Nasal cavity respiratory epithelium epithelial cell of viscerocranial mucosa (primary cell): ENCODE data around the gene PRELID2. TPM values are rescaled to one million over a fixed set of nuclear protein-coding genes. Genes with fewer than 3 reads are reported as not detected.

ENCODE experiments used
- total RNA-seq: library from RNA; depleted of rRNA; stranded (reverse); fragments of >200 nt; gene quantifications from 2 replicates; pipeline ENCODE4 v1.2.3, GENCODE V29; 2014

Gene PRELID2
- total RNA-seq, result 8.9 and 21.4 TPM in 2 replicates

DNA sequence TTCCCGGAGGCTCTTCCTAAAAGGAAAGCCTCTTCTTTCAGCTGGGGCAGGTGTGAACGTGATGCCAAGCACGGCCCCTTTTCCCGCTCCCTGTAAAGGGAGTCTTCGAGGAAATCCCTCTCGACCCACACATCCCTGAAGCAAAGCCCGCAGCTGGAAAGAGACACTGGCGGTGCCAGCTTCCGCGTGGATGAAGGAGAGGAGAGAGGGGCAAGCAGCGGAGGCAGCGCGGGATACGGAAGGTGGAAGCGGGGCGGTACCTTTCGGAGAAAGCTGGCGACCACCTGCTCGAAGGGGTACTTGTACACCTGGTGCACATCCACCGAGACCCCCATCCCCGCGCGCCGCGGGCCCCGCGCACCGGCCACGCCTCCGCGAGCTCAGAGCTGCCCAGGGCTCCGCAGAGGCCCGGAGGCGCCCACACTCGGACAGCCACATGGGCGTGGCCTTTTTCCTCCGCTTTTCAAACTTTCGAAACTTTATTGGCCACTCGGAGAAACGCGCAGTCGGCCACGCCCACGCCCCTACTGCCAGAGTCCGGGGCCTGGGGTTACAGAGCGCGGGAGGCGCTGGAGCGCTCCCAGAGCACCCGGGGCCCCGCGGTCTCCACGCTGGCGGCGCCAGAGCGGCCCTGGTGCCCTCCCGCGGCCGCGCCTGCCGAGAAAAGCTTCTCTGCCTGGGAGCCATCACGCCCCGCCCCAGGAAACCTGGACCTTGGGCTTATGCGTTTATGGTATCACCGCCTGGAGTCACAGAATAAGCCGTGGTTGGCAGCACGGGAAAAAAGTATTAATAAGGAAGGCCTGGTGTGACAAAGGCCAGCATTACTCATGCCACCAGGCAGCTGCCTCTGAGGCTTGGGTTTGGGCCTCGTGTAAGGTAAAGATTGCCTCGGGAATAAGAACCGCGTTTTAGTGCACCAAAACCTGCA, at the start of gene PRELID2:
TSS of gene PRELID2 (minus strand) at position 426 of the 931 bp plus-strand sequence. CDS start at position 335, 91 bp downstream.

DNA sequence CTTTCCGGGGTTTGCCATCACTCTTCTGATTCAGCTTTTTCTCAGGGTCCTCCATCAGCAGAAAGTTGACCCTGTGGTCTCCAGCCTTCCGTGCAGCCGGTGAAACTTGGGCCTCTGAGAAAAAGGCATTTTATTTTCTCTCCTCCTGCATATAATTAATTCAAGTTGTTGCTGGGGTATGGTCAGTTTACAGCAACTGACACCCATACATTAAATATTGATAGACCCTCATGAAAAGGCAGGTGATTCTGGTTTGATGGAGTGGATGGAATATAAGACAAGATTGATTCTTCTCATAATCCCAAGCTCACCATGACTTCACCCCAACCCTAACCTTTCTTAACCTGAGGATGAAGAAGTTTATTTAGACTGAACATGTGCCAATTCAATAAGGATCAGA, 37.8 kb upstream of the PRELID2 start, which contains the start of gene GRXCR2:
TSS of gene GRXCR2 (minus strand) at position 101 of the 400 bp plus-strand sequence. CDS start at position 55, 46 bp downstream.

Other genes starting within 250 kb of the PRELID2 start
- not detected in 2 replicates for gene GRXCR2, start 37.7 kb upstream of the PRELID2 start, total RNA-seq
- gene SH3RF2, start 101.2 kb upstream of the PRELID2 start, total RNA-seq, result 14.4 and 32.2 TPM in 2 replicates